ENCODE data around the gene DAPL1.

- TF ChIP-seq CTCF (IDR thresholded peaks at IDR 0.05) = no peak
- no peak for TF ChIP-seq POLR2A (IDR thresholded peaks at IDR 0.05)
These were observed 10.1 kb downstream of the DAPL1 start for GRCh38 chr2:158805255-158805654.

All from right lobe of liver (tissue), 4 donors.